Activated B cell treated with CpG ODN at 0.5 μM for 24 hours (primary cell): Measurements from ENCODE around the gene MYLK4. TPM values are rescaled to one million over a fixed set of nuclear protein-coding genes. Genes with fewer than 3 reads are reported as not detected.

Experiments used
- ATAC-seq: fragments of 200-7000 bp; cut with Tn5 transposase; one replicate; pipeline ENCODE4 v1.10.0; 2021; ENCODE audit warnings: low read depth, mild to moderate bottlenecking, moderate library complexity
- CTCF ChIA-PET: fragments of 350-600 bp; sonication (Branson Sonifier 250); formaldehyde crosslinking; loops from one replicate; lab custom pipeline; 2021; ENCODE audit warnings: antibody characterized with exemption; lab: Charles Lee
- POLR2A ChIA-PET: fragments of 350-600 bp; sonication (Branson Sonifier 250); formaldehyde crosslinking; loops from one replicate; lab custom pipeline; 2021; ENCODE audit warnings: antibody characterized with exemption; lab: Charles Lee
- DNase-seq: peaks from one replicate; pipeline ENCODE4 v3.0.0; 2022
- H3K27ac Mint-ChIP-seq: one replicate; pipeline ENCODE4 v1.8.0; 2020; ENCODE audit warnings: mixed read lengths
- H3K27me3 Mint-ChIP-seq: one replicate; pipeline ENCODE4 v1.8.0; 2021; ENCODE audit warnings: mixed read lengths
- H3K36me3 Mint-ChIP-seq: one replicate; pipeline ENCODE4 v1.8.0; 2021; ENCODE audit warnings: low read depth, mixed read lengths
- H3K4me1 Mint-ChIP-seq: one replicate; pipeline ENCODE4 v1.8.0; 2021; ENCODE audit warnings: mixed read lengths
- H3K4me3 Mint-ChIP-seq: one replicate; pipeline ENCODE4 v1.8.0; 2020; ENCODE audit warnings: mild to moderate bottlenecking, mixed read lengths
- H3K9me3 Mint-ChIP-seq: one replicate; pipeline ENCODE4 v1.8.0; 2020; ENCODE audit warnings: mixed read lengths
- CTCF ChIP-seq: fragments of 200-600 bp; IDR thresholded peaks from one replicate; pipeline ENCODE4 v1.8.0; 2022; ENCODE audit warnings: antibody characterized with exemption, mild to moderate bottlenecking
- intact Hi-C: fragments of 100-400 bp; cut with micrococcal nuclease; formaldehyde crosslinking; loops from one replicate; pipeline ENCODE4 v1.15.1; 2024
- total RNA-seq: library from RNA; stranded (reverse); gene quantifications from 2 replicates; pipeline ENCODE4 v1.2.3, GENCODE V29; 2022

MYLK4 gene
- total RNA-seq, 1 donor from 2014 or later: 0.58 TPM

- Mint-ChIP-seq H3K36me3 (no peaks in the 10 kb centered on the region), H3K27me3 (peaks cover 12% of the 10 kb centered on the region)
- CTCF ChIA-PET: no interaction called here
These were observed 98.1 kb downstream of the MYLK4 start for GRCh38 chr6:2652611-2653010.

GRCh38 chr6:2651961-2652360 lies 98.8 kb downstream of the MYLK4 start:
- ATAC-seq (no peak), DNase-seq (no peak)
- Mint-ChIP-seq H3K9me3 (peaks cover 5% of the 10 kb centered on the region), H3K27ac (no peak overlapping the region), H3K4me1 (no peaks in the 10 kb centered on the region), H3K4me3 (no peak overlapping the region), H3K36me3 (no peaks in the 10 kb centered on the region), H3K27me3 (peaks cover 13% of the 10 kb centered on the region)
- TF ChIP-seq CTCF: no peak
- POLR2A ChIA-PET: no interaction called here
- CTCF ChIA-PET: no interaction called here
- intact Hi-C loops: no loop called here

More at GRCh38 chr6:2652611-2653010, 98.1 kb downstream of the MYLK4 start:
- Mint-ChIP-seq H3K4me1 (no peaks in the 10 kb centered on the region), H3K4me3 (no peak overlapping the region), H3K27ac (no peak overlapping the region), H3K9me3 (peaks cover 5% of the 10 kb centered on the region)
- ATAC-seq (no peak), DNase-seq (no peak)
- no peak for TF ChIP-seq CTCF
- intact Hi-C loops: no loop called here
- POLR2A ChIA-PET: interaction anchor here (1.1 kb wide), 1 partner anchor 17 kb away, joined by 3 read pairs; no protein-coding TSS in a partner anchor

- intact Hi-C loops: no loop called here
- ChIA-PET POLR2A (no interaction called here), CTCF (no interaction called here)
- H3K9me3 Mint-ChIP-seq: peaks cover 5% of the 10 kb centered on the region
- H3K36me3 Mint-ChIP-seq: no peaks in the 10 kb centered on the region
- ATAC-seq (no peak), DNase-seq (no peak)
- H3K27me3 Mint-ChIP-seq: peaks cover 18% of the 10 kb centered on the region
- no peak for TF ChIP-seq CTCF
- no peak overlapping the region for H3K4me3 Mint-ChIP-seq
- H3K27ac Mint-ChIP-seq: no peak overlapping the region
- H3K4me1 Mint-ChIP-seq: no peaks in the 10 kb centered on the region
These were observed 99.2 kb downstream of the MYLK4 start for GRCh38 chr6:2651536-2651935.

- Mint-ChIP-seq H3K36me3 (no peaks in the 10 kb centered on the region), H3K9me3 (no peaks in the 10 kb centered on the region), H3K4me1 (no peaks in the 10 kb centered on the region), H3K4me3 (no peak overlapping the region), H3K27me3 (peaks cover 51% of the 10 kb centered on the region), H3K27ac (no peak overlapping the region)
- TF ChIP-seq CTCF: no peak
- no peak for ATAC-seq
- DNase-seq: no peak
- intact Hi-C loops: no loop called here
- ChIA-PET POLR2A (interaction anchor here (0.5 kb wide), 1 partner anchor 303 kb away, joined by 3 read pairs; no protein-coding TSS in a partner anchor), CTCF (no interaction called here)
These were observed 104.4 kb downstream of the MYLK4 start for GRCh38 chr6:2646346-2646745.

- POLR2A ChIA-PET: no interaction called here
- Mint-ChIP-seq H3K4me3 (no peak overlapping the region), H3K27me3 (peaks cover 63% of the 10 kb centered on the region)
These were observed 106.7 kb downstream of the MYLK4 start for GRCh38 chr6:2643935-2644539.

More at GRCh38 chr6:2643935-2644539, 106.7 kb downstream of the MYLK4 start:
- Mint-ChIP-seq H3K36me3 (no peaks in the 10 kb centered on the region), H3K4me1 (no peaks in the 10 kb centered on the region), H3K27ac (no peak overlapping the region), H3K9me3 (no peaks in the 10 kb centered on the region)
- ATAC-seq: no peak
- intact Hi-C loops: no loop called here
- DNase-seq: no peak
- no peak for TF ChIP-seq CTCF
- CTCF ChIA-PET: interaction anchor here (3.7 kb wide), 1 partner anchor 10 kb away, joined by 21 read pairs; no protein-coding TSS in a partner anchor
